HEK293T (cell line): ENCODE measurements around the gene DNAJA1.

Experiments used
- CTCF ChIA-PET: fragments of 350-600 bp; formaldehyde crosslinking; extraction: SDS; loops from one replicate; lab custom pipeline; 2021; ENCODE audit warnings: antibody characterized with exemption, inconsistent platforms; lab: Yijun Ruan, JAX
- POLR2A ChIA-PET: fragments of 350-600 bp; formaldehyde crosslinking; extraction: SDS; loops from one replicate; lab custom pipeline; 2020; ENCODE audit warnings: antibody characterized with exemption, inconsistent platforms; lab: Yijun Ruan, JAX
- DNase-seq: peaks from one replicate; pipeline ENCODE4 v3.0.0; 2012; ENCODE audit warnings: mixed read lengths; ENCODE audit errors: extremely low spot score
- ARNT ChIP-seq: fragments of 450-650 bp; IDR thresholded peaks from 2 replicates; pipeline ENCODE4 v1.6.1; 2017; ENCODE audit warnings: mild to moderate bottlenecking
- BHLHE40 ChIP-seq: fragments of 450-650 bp; IDR thresholded peaks from 2 replicates; pipeline ENCODE4 v1.6.1; 2016; ENCODE audit warnings: mild to moderate bottlenecking, moderate library complexity, borderline replicate concordance
- CTBP1 ChIP-seq: fragments of 450-650 bp; IDR thresholded peaks from 2 replicates; pipeline ENCODE4 v1.6.1; 2016; ENCODE audit warnings: borderline replicate concordance
- ELF4 ChIP-seq: fragments of 450-650 bp; IDR thresholded peaks from 2 replicates; pipeline ENCODE4 v1.6.1; 2017; ENCODE audit warnings: antibody characterized with exemption
- FOXA1 ChIP-seq: fragments of 450-650 bp; IDR thresholded peaks from 2 replicates; pipeline ENCODE4 v1.6.1; 2016; ENCODE audit warnings: mild to moderate bottlenecking
- FOXK2 ChIP-seq: fragments of 450-650 bp; IDR thresholded peaks from 2 replicates; pipeline ENCODE4 v1.6.1; 2016; ENCODE audit warnings: mild to moderate bottlenecking
- FOXM1 ChIP-seq: fragments of 450-650 bp; IDR thresholded peaks from 2 replicates; pipeline ENCODE4 v1.6.1; 2017; ENCODE audit warnings: mild to moderate bottlenecking, borderline replicate concordance
- HDGF ChIP-seq: fragments of 450-650 bp; IDR thresholded peaks from 2 replicates; pipeline ENCODE4 v1.6.1; 2017; ENCODE audit warnings: antibody characterized with exemption, borderline replicate concordance
- L3MBTL2 ChIP-seq: fragments of 450-650 bp; conservative IDR thresholded peaks from 2 replicates; pipeline ENCODE4 v1.6.1; 2016; ENCODE audit warnings: mild to moderate bottlenecking
- LEF1 ChIP-seq: fragments of 450-650 bp; IDR thresholded peaks from 2 replicates; pipeline ENCODE4 v1.6.1; 2017; ENCODE audit warnings: mild to moderate bottlenecking, borderline replicate concordance
- NFRKB ChIP-seq: fragments of 450-650 bp; IDR thresholded peaks from 2 replicates; pipeline ENCODE4 v1.6.1; 2016; ENCODE audit warnings: mild to moderate bottlenecking, moderate library complexity
- SP1 ChIP-seq: fragments of 450-650 bp; IDR thresholded peaks from 2 replicates; pipeline ENCODE4 v1.6.1; 2017
- SUZ12 ChIP-seq: fragments of 450-650 bp; IDR thresholded peaks from 2 replicates; pipeline ENCODE4 v1.6.1; 2016; ENCODE audit warnings: mild to moderate bottlenecking
- TARDBP ChIP-seq: fragments of 450-650 bp; IDR thresholded peaks from 2 replicates; pipeline ENCODE4 v1.6.1; 2016
- ZNF384 ChIP-seq: fragments of 450-650 bp; IDR thresholded peaks from 2 replicates; pipeline ENCODE4 v1.6.1; 2016
- TF ChIP-seq, protein P1 (sequence below): fragments of 450-650 bp; IDR thresholded peaks from 2 replicates; pipeline ENCODE4 v1.6.1; 2016

The DNAJA1 gene

DNA sequence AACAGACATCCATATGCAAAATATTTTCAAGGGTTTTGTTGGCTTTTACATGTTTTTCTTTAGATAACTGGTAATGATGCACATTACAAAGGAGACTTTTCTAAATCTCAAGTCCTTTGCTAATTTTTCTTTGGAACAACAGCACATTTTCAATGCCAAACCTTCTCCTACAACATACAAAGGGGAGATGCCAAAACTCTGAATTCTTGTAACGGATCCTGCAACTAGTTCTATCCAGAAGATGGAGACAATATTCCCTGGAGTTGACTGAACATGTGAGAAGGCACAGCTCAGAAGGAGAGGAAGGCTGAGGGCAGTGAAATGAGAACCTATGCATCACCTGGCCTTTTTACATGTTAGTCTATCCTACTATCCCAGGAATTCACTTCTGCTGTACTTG is 21.0 kb downstream of the DNAJA1 start:
- no peak for TF ChIP-seq TARDBP
- no peak for TF ChIP-seq LEF1
- no peak for TF ChIP-seq ELF4
- no peak for TF ChIP-seq FOXA1
- no peak for TF ChIP-seq ZNF384
- TF ChIP-seq SUZ12 = no peak
- TF ChIP-seq SP1 = no peak
- no peak for TF ChIP-seq HDGF
- TF ChIP-seq, protein P1, sequence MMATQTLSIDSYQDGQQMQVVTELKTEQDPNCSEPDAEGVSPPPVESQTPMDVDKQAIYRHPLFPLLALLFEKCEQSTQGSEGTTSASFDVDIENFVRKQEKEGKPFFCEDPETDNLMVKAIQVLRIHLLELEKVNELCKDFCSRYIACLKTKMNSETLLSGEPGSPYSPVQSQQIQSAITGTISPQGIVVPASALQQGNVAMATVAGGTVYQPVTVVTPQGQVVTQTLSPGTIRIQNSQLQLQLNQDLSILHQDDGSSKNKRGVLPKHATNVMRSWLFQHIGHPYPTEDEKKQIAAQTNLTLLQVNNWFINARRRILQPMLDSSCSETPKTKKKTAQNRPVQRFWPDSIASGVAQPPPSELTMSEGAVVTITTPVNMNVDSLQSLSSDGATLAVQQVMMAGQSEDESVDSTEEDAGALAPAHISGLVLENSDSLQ = no peak
- TF ChIP-seq CTBP1 = no peak
- TF ChIP-seq BHLHE40 = no peak
- TF ChIP-seq ARNT = no peak
- TF ChIP-seq NFRKB = no peak
- TF ChIP-seq FOXM1 = no peak
- ChIA-PET POLR2A (no interaction called here), CTCF (no interaction called here)
- no peak for DNase-seq

DNA sequence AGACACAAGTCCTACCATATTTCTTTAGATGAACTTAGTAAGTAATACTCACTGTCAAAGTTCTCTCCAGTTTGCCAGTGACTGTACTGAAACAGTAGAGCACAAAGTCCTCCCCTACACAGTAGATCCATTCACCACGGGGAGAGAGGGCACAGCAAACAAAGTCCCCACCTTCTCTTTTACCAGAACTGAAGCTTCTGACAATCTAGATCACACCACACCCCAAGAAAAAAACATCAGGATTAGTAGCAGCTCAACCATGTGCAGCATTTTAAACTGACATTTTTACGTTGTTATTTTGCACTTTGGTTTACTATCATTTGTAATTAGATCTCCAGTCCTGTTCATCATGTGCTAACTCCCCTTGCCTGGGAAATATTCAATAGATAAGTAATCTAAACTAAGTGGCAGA is 23.0 kb downstream of the DNAJA1 start:
- CTCF ChIA-PET = no interaction called here
- no peak for DNase-seq
- POLR2A ChIA-PET = interaction anchor here (1.0 kb wide), 1 partner anchor 23 kb away, joined by 3 read pairs; no protein-coding TSS in a partner anchor
- TF ChIP-seq, protein P1 = no peak
- TF ChIP-seq FOXK2 (no peak), ELF4 (no peak)

DNA sequence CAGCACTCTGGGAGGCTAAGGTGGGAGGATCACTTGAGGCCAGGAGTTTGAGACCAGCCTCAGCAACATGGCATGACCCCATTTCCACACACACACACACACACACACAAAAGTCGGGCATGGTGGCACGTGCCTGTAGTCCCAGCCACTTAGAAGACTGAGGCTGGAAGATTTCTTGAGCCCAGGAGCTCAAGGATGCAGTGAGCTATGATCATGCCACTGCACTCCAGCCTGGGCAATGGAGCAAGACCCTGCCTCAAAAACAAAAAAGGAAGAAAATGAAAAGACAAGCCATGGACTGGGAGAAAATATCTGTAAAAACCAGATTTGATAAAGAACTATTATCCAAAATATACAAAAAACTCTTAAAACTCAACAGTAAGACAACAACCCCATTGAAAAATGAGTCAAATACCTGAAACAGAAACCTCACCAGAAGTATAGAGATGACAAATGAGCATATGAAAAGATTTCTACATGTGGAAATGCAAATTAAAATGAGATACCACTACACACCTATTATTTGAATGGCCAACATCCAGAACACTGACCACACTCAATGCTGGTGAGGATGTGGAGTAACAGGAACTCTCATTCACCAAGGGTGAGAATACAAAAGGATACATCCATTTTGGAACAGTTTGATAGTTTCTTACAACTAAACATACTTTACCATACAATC is 24.7 kb downstream of the DNAJA1 start:
- no peak for DNase-seq
- POLR2A ChIA-PET = no interaction called here
- TF ChIP-seq L3MBTL2 = no peak
- no peak for TF ChIP-seq LEF1
- no peak for TF ChIP-seq HDGF
- TF ChIP-seq TARDBP = no peak
- TF ChIP-seq BHLHE40 = no peak
- TF ChIP-seq FOXK2 = no peak
- TF ChIP-seq, protein P1 = no peak
- no peak for TF ChIP-seq FOXM1
- no peak for TF ChIP-seq ARNT
- TF ChIP-seq SP1 = no peak
- no peak for TF ChIP-seq SUZ12
- no peak for TF ChIP-seq FOXA1
- no peak for TF ChIP-seq NFRKB
- no peak for TF ChIP-seq CTBP1
- TF ChIP-seq ZNF384 = no peak
- TF ChIP-seq ELF4 = no peak
- CTCF ChIA-PET = no interaction called here

- DNase-seq = no peak
- ChIA-PET POLR2A (no interaction called here), CTCF (no interaction called here)
Observed at GRCh38 chr9:33051144-33051543, 26.1 kb downstream of the DNAJA1 start.

GRCh38 chr9:33065157-33066076 is 40.3 kb downstream of the DNAJA1 start:
- ChIA-PET POLR2A (no interaction called here), CTCF (no interaction called here)
- TF ChIP-seq ARNT (no peak), SUZ12 (no peak), ZNF384 (no peak)
- DNase-seq = no peak

More at GRCh38 chr9:33051144-33051543, 26.1 kb downstream of the DNAJA1 start:
- TF ChIP-seq L3MBTL2 (no peak), BHLHE40 (no peak), ZNF384 (no peak), ELF4 (no peak), CTBP1 (no peak), FOXA1 (no peak), SUZ12 (no peak), TARDBP (no peak), SP1 (no peak), FOXM1 (no peak), HDGF (no peak), ARNT (no peak)

- POLR2A ChIA-PET = no interaction called here
- TF ChIP-seq HDGF (no peak), LEF1 (no peak), FOXA1 (no peak), SP1 (no peak), L3MBTL2 (no peak), SUZ12 (no peak), TARDBP (no peak), FOXK2 (no peak), NFRKB (no peak), ELF4 (no peak), FOXM1 (no peak), CTBP1 (no peak), ARNT (no peak), ZNF384 (no peak), BHLHE40 (no peak)
- TF ChIP-seq, protein P1 = no peak
- CTCF ChIA-PET = no interaction called here
- no peak for DNase-seq
Observed at GRCh38 chr9:33068991-33069390, 43.9 kb downstream of the DNAJA1 start.
